Osteoblast (primary cell): ENCODE measurements around the gene SHFL. TPM values are rescaled to one million over a fixed set of nuclear protein-coding genes. Genes with fewer than 3 reads are reported as not detected.
A peak's percentile ranks its signal among the peaks of the same experiment; 100 is the strongest.

Experiments used
- DNase-seq: peaks from one replicate; pipeline ENCODE4 v3.0.0; 2011; ENCODE audit warnings: low spot score, mixed read lengths; ENCODE audit not compliant: insufficient read length; ENCODE audit errors: missing footprints
- H2AFZ ChIP-seq: 2 replicates; pipeline ENCODE4 v1.6.0; 2011; ENCODE audit warnings: mild to moderate bottlenecking, low read length
- H3K27ac ChIP-seq: 2 replicates; pipeline ENCODE4 v1.5.1; 2011; ENCODE audit warnings: mild to moderate bottlenecking, low read depth, low read length, moderate library complexity
- H3K27me3 ChIP-seq: 2 replicates; pipeline ENCODE4 v1.6.0; 2012; ENCODE audit warnings: mild to moderate bottlenecking, control low read depth, inconsistent platforms, low read length, moderate library complexity; ENCODE audit not compliant: insufficient read depth
- H3K36me3 ChIP-seq: 2 replicates; pipeline ENCODE4 v1.5.1; 2011; ENCODE audit warnings: mild to moderate bottlenecking, low read length, control low read depth, moderate library complexity; ENCODE audit not compliant: insufficient read depth
- H3K4me1 ChIP-seq: 2 replicates; pipeline ENCODE4 v1.5.1; 2011; ENCODE audit warnings: mild to moderate bottlenecking, low read length, control low read depth, moderate library complexity; ENCODE audit not compliant: insufficient read depth
- H3K4me2 ChIP-seq: 2 replicates; pipeline ENCODE4 v1.6.0; 2011; ENCODE audit warnings: mild to moderate bottlenecking, low read length; ENCODE audit not compliant: insufficient read depth
- H3K4me3 ChIP-seq: fragments of 200-600 bp; sonication (generic); 3 replicates; pipeline ENCODE4 v1.5.1; 2012; ENCODE audit warnings: mild to moderate bottlenecking, low read length, inconsistent platforms; ENCODE audit not compliant: insufficient read depth
- H3K79me2 ChIP-seq: 2 replicates; pipeline ENCODE4 v1.6.0; 2012; ENCODE audit warnings: mild to moderate bottlenecking, low read length, control low read depth, inconsistent platforms; ENCODE audit not compliant: insufficient read depth
- H3K9me3 ChIP-seq: 2 replicates; pipeline ENCODE4 v1.5.1; 2011; ENCODE audit warnings: low read depth, low read length, control low read depth
- H4K20me1 ChIP-seq: 2 replicates; pipeline ENCODE4 v1.6.0; 2012; ENCODE audit warnings: mild to moderate bottlenecking, low read length, control low read depth; ENCODE audit not compliant: insufficient read depth
- CTCF ChIP-seq: IDR thresholded peaks from 2 replicates; pipeline ENCODE4 v1.5.1; 2011; ENCODE audit warnings: mild to moderate bottlenecking, low read depth, low read length, moderate library complexity; ENCODE audit errors: extremely low read depth
- total RNA-seq: library from RNA; depleted of rRNA; stranded (reverse); fragments of >200 nt; gene quantifications from 2 replicates; pipeline ENCODE4 v1.2.3, GENCODE V29; 2012

Gene SHFL
- total RNA-seq, 1 donor: 22.4 TPM

- Histone ChIP-seq H3K4me2 (no peak overlapping the region), H3K4me1 (no peaks in the 10 kb centered on the region), H3K36me3 (no peaks in the 10 kb centered on the region), H3K27me3 (no peaks in the 10 kb centered on the region), H4K20me1 (no peaks in the 10 kb centered on the region), H3K4me3 (no peak overlapping the region), H3K9me3 (no peaks in the 10 kb centered on the region), H3K27ac (no peak overlapping the region), H2AFZ (no peak overlapping the region), H3K79me2 (no peaks in the 10 kb centered on the region)
- DNase-seq: no peak
- no peak for TF ChIP-seq CTCF
These were observed 15.2 kb upstream of the SHFL start for GRCh38 chr19:10070730-10071446.

- Histone ChIP-seq H3K36me3 (no peaks in the 10 kb centered on the region), H3K27ac (no peak overlapping the region), H3K9me3 (no peaks in the 10 kb centered on the region), H4K20me1 (no peaks in the 10 kb centered on the region), H3K4me1 (no peaks in the 10 kb centered on the region), H3K4me2 (no peak overlapping the region), H2AFZ (no peak overlapping the region), H3K27me3 (no peaks in the 10 kb centered on the region), H3K4me3 (no peak overlapping the region), H3K79me2 (no peaks in the 10 kb centered on the region)
- peak; percentile 78 for DNase-seq
- TF ChIP-seq CTCF: peak; percentile 43
These were observed 12.0 kb upstream of the SHFL start for GRCh38 chr19:10074153-10074552.

GRCh38 chr19:10076535-10076934, 9.6 kb upstream of the SHFL start:
- TF ChIP-seq CTCF: no peak

GRCh38 chr19:10078329-10078728, 7.8 kb upstream of the SHFL start:
- Histone ChIP-seq H3K79me2 (no peaks in the 10 kb centered on the region), H3K4me1 (no peaks in the 10 kb centered on the region), H3K9me3 (no peaks in the 10 kb centered on the region), H3K36me3 (no peaks in the 10 kb centered on the region), H3K27me3 (no peaks in the 10 kb centered on the region), H3K4me2 (no peak overlapping the region), H3K4me3 (no peak overlapping the region), H4K20me1 (no peaks in the 10 kb centered on the region), H3K27ac (no peak overlapping the region), H2AFZ (no peak overlapping the region)
- DNase-seq: peak; percentile 32
- TF ChIP-seq CTCF: no peak

More at GRCh38 chr19:10076535-10076934, 9.6 kb upstream of the SHFL start:
- Histone ChIP-seq H3K27ac (no peak overlapping the region), H3K36me3 (no peaks in the 10 kb centered on the region), H3K9me3 (no peaks in the 10 kb centered on the region), H3K27me3 (no peaks in the 10 kb centered on the region), H4K20me1 (no peaks in the 10 kb centered on the region), H3K4me3 (no peak overlapping the region), H3K79me2 (no peaks in the 10 kb centered on the region), H3K4me2 (no peak overlapping the region), H3K4me1 (no peaks in the 10 kb centered on the region), H2AFZ (no peak overlapping the region)
- peak; percentile 19 for DNase-seq
